HEK293 (cell line): ENCODE measurements around the gene RNF222.
"Not testable (repeated sequence)": the region's sequence is repeated elsewhere in the genome, so short reads cannot be mapped to it uniquely, and the experiment has no call there.

Experiments
- CTCF ChIA-PET: fragments of 350-600 bp; formaldehyde crosslinking; extraction: SDS; loops from one replicate; lab custom pipeline; 2021; ENCODE audit warnings: antibody characterized with exemption; lab: Yijun Ruan, JAX
- POLR2A ChIA-PET: fragments of 300-600 bp; formaldehyde crosslinking; extraction: SDS; loops from one replicate; lab custom pipeline; 2020; ENCODE audit warnings: antibody characterized with exemption, inconsistent platforms; lab: Yijun Ruan, JAX
- H3K27ac ChIP-seq: fragments of 200-500 bp; sonication (Bioruptor generic); 2 replicates; pipeline ENCODE4 v1.5.1; 2014; ENCODE audit warnings: low read depth, low read length, control low read depth, inconsistent platforms; ENCODE audit errors: extremely low read depth
- H3K36me3 ChIP-seq, 2 experiments: fragments of 200-500 bp in 1 of 2; sonication (Bioruptor generic) in 1 of 2; 1 replicate in 1 of 2; 2 replicates in 1 of 2; pipeline ENCODE4 v1.5.1; 2014 to 2017; ENCODE audit warnings: inconsistent platforms in 2 of 2, low read length in 2 of 2; ENCODE audit not compliant: control insufficient read depth in 2 of 2, insufficient read depth in 1 of 2
- H3K4me1 ChIP-seq: fragments of 200-500 bp; sonication (Bioruptor generic); 2 replicates; pipeline ENCODE4 v1.5.1; 2014; ENCODE audit warnings: mild to moderate bottlenecking, low read length, inconsistent platforms; ENCODE audit not compliant: control insufficient read depth, insufficient read depth
- H3K4me3 ChIP-seq: 2 replicates; pipeline ENCODE4 v1.5.1; 2011; ENCODE audit warnings: low read depth, mild to moderate bottlenecking, control low read depth, low read length, moderate library complexity
- H3K9me3 ChIP-seq: fragments of 200-500 bp; sonication (Bioruptor generic); 2 replicates; pipeline ENCODE4 v1.5.1; 2014; ENCODE audit warnings: low read depth, low read length, inconsistent platforms; ENCODE audit not compliant: control insufficient read depth, insufficient read depth
- FEZF1 ChIP-seq: fragments of 450-650 bp; formaldehyde crosslinking; IDR thresholded peaks from 2 replicates; pipeline ENCODE4 v1.5.1; 2016; ENCODE audit warnings: missing biosample characterization, missing genetic modification characterization
- GLIS2 ChIP-seq: fragments of 450-650 bp; formaldehyde crosslinking; IDR thresholded peaks from 2 replicates; pipeline ENCODE4 v1.5.1; 2016; ENCODE audit warnings: missing biosample characterization, missing genetic modification characterization
- KLF9 ChIP-seq: fragments of 450-650 bp; formaldehyde crosslinking; IDR thresholded peaks from 2 replicates; pipeline ENCODE4 v1.5.1; 2016; ENCODE audit warnings: missing biosample characterization, missing genetic modification characterization, low read depth
- SP3 ChIP-seq: fragments of 450-650 bp; formaldehyde crosslinking; IDR thresholded peaks from 2 replicates; pipeline ENCODE4 v1.5.1; 2016; ENCODE audit warnings: missing biosample characterization, missing genetic modification characterization
- YY2 ChIP-seq: fragments of 450-650 bp; formaldehyde crosslinking; IDR thresholded peaks from 2 replicates; pipeline ENCODE4 v1.5.1; 2016; ENCODE audit warnings: missing biosample characterization, missing genetic modification characterization
- ZBTB7A ChIP-seq: fragments of 450-650 bp; formaldehyde crosslinking; IDR thresholded peaks from 2 replicates; pipeline ENCODE4 v1.5.1; 2016; ENCODE audit warnings: low read depth, missing biosample characterization, missing genetic modification characterization
- ZFP3 ChIP-seq: fragments of 450-650 bp; formaldehyde crosslinking; IDR thresholded peaks from 2 replicates; pipeline ENCODE4 v1.5.1; 2016; ENCODE audit warnings: low read depth, missing biosample characterization, missing genetic modification characterization
- ZFP37 ChIP-seq: fragments of 450-650 bp; formaldehyde crosslinking; IDR thresholded peaks from 2 replicates; pipeline ENCODE4 v1.5.1; 2016; ENCODE audit warnings: missing biosample characterization, missing genetic modification characterization
- ZNF132 ChIP-seq: fragments of 450-650 bp; formaldehyde crosslinking; IDR thresholded peaks from 2 replicates; pipeline ENCODE4 v1.5.1; 2017; ENCODE audit warnings: missing biosample characterization, missing genetic modification characterization, borderline replicate concordance
- ZNF138 ChIP-seq: fragments of 450-650 bp; formaldehyde crosslinking; IDR thresholded peaks from 2 replicates; pipeline ENCODE4 v1.5.1; 2016; ENCODE audit warnings: missing biosample characterization, missing genetic modification characterization, borderline replicate concordance
- ZNF146 ChIP-seq: fragments of 450-650 bp; formaldehyde crosslinking; IDR thresholded peaks from 2 replicates; pipeline ENCODE4 v1.5.1; 2016; ENCODE audit warnings: missing biosample characterization, missing genetic modification characterization
- ZNF221 ChIP-seq: fragments of 450-650 bp; formaldehyde crosslinking; IDR thresholded peaks from 2 replicates; pipeline ENCODE4 v1.5.1; 2017; ENCODE audit warnings: missing biosample characterization, missing genetic modification characterization, borderline replicate concordance
- ZNF248 ChIP-seq: fragments of 450-650 bp; formaldehyde crosslinking; IDR thresholded peaks from 2 replicates; pipeline ENCODE4 v1.5.1; 2017; ENCODE audit warnings: missing biosample characterization, missing genetic modification characterization
- ZNF341 ChIP-seq: fragments of 450-650 bp; formaldehyde crosslinking; IDR thresholded peaks from 2 replicates; pipeline ENCODE4; 2016; ENCODE audit warnings: low read depth, missing biosample characterization, missing genetic modification characterization
- ZNF354C ChIP-seq: fragments of 450-650 bp; formaldehyde crosslinking; IDR thresholded peaks from 2 replicates; pipeline ENCODE4 v1.5.1; 2016; ENCODE audit warnings: missing biosample characterization, missing genetic modification characterization, low read depth, borderline replicate concordance
- ZNF391 ChIP-seq: fragments of 450-650 bp; formaldehyde crosslinking; IDR thresholded peaks from 2 replicates; pipeline ENCODE4 v1.5.1; 2016; ENCODE audit warnings: low read depth, missing biosample characterization, missing genetic modification characterization, borderline replicate concordance
- ZNF48 ChIP-seq: fragments of 450-650 bp; formaldehyde crosslinking; IDR thresholded peaks from 2 replicates; pipeline ENCODE4 v1.5.1; 2016; ENCODE audit warnings: missing biosample characterization, missing genetic modification characterization
- ZNF501 ChIP-seq: fragments of 450-650 bp; formaldehyde crosslinking; IDR thresholded peaks from 2 replicates; pipeline ENCODE4 v1.5.1; 2016; ENCODE audit warnings: missing biosample characterization, missing genetic modification characterization
- ZNF510 ChIP-seq: fragments of 450-650 bp; formaldehyde crosslinking; IDR thresholded peaks from 2 replicates; pipeline ENCODE4 v1.5.1; 2018; ENCODE audit warnings: mild to moderate bottlenecking, missing genetic modification characterization, missing biosample characterization; ENCODE audit not compliant: insufficient replicate concordance
- ZNF514 ChIP-seq: fragments of 450-650 bp; formaldehyde crosslinking; IDR thresholded peaks from 2 replicates; pipeline ENCODE4 v1.5.1; 2016; ENCODE audit warnings: missing biosample characterization, missing genetic modification characterization
- ZNF549 ChIP-seq: fragments of 450-650 bp; IDR thresholded peaks from 2 replicates; pipeline ENCODE4 v1.5.1; 2018; ENCODE audit warnings: missing biosample characterization, missing genetic modification characterization, mild to moderate bottlenecking, inconsistent platforms, moderate library complexity
- ZNF560 ChIP-seq: fragments of 450-650 bp; formaldehyde crosslinking; IDR thresholded peaks from 2 replicates; pipeline ENCODE4 v1.5.1; 2017; ENCODE audit warnings: missing biosample characterization, missing genetic modification characterization, borderline replicate concordance
- ZNF580 ChIP-seq: fragments of 450-650 bp; formaldehyde crosslinking; IDR thresholded peaks from 2 replicates; pipeline ENCODE4 v1.5.1; 2016; ENCODE audit warnings: missing biosample characterization, missing genetic modification characterization
- ZNF585B ChIP-seq: fragments of 450-650 bp; formaldehyde crosslinking; IDR thresholded peaks from 2 replicates; pipeline ENCODE4 v1.5.1; 2016; ENCODE audit warnings: missing biosample characterization, missing genetic modification characterization
- ZNF701 ChIP-seq: fragments of 450-650 bp; formaldehyde crosslinking; IDR thresholded peaks from 2 replicates; pipeline ENCODE4 v1.5.1; 2016; ENCODE audit warnings: missing biosample characterization, missing genetic modification characterization
- ZNF707 ChIP-seq: fragments of 450-650 bp; formaldehyde crosslinking; IDR thresholded peaks from 2 replicates; pipeline ENCODE4 v1.5.1; 2016; ENCODE audit warnings: missing biosample characterization, missing genetic modification characterization
- ZNF792 ChIP-seq: fragments of 450-650 bp; formaldehyde crosslinking; IDR thresholded peaks from 2 replicates; pipeline ENCODE4 v1.5.1; 2016; ENCODE audit warnings: missing biosample characterization, missing genetic modification characterization
- TF ChIP-seq, protein P1 (sequence below): fragments of 450-650 bp; formaldehyde crosslinking; IDR thresholded peaks from 2 replicates; pipeline ENCODE4; 2016; ENCODE audit warnings: missing biosample characterization, missing genetic modification characterization

RNF222 gene

GRCh38 chr17:8354236-8354635 lies 43.4 kb downstream of the RNF222 start (continued):
- TF ChIP-seq ZNF501 (tag by site-specific recombination) (no peak), ZNF221 (tag by site-specific recombination) (no peak), GLIS2 (tag by site-specific recombination) (no peak), ZNF707 (tag by site-specific recombination) (no peak), ZNF701 (tag by site-specific recombination) (no peak)
- TF ChIP-seq, protein P1, sequence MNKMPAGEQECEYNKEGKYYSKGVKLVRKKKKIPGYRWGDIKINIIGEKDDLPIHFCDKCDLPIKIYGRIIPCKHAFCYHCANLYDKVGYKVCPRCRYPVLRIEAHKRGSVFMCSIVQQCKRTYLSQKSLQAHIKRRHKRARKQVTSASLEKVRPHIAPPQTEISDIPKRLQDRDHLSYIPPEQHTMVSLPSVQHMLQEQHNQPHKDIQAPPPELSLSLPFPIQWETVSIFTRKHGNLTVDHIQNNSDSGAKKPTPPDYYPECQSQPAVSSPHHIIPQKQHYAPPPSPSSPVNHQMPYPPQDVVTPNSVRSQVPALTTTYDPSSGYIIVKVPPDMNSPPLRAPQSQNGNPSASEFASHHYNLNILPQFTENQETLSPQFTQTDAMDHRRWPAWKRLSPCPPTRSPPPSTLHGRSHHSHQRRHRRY (tag by site-specific recombination): no peak

DNA sequence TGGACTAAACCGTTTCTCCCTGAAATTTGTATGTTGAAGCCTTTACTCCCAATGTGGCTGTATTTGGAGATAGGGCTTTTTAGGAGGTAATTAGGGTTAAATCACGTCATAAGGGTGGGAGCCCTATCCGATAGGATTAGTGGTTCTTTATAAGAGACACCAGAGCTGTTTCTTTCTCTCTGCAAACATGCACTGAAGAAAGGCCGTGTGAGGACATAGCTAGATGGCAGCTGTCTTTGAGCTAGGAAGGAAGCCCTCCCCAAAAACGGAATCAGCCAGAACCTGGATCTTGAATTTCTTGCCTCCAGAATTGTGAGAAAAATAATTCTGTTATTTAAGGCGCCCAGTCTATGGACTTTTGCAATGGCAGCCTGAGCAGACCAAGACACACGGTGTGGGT lies 43.9 kb downstream of the RNF222 start:
- H3K4me3 ChIP-seq: no peak overlapping the region
- no peaks in the 10 kb centered on the region for H3K9me3 ChIP-seq
- no peaks in the 10 kb centered on the region for H3K36me3 ChIP-seq
- POLR2A ChIA-PET: no interaction called here
- TF ChIP-seq ZNF792 (tag by site-specific recombination) (no peak), ZNF560 (tag by site-specific recombination) (no peak), ZNF391 (tag by site-specific recombination) (no peak), ZNF132 (tag by site-specific recombination) (no peak), ZNF514 (no peak), ZNF354C (no peak), ZNF585B (tag by site-specific recombination) (no peak), ZNF48 (tag by site-specific recombination) (no peak), ZNF138 (no peak), KLF9 (tag by site-specific recombination) (no peak)
- no peaks in the 10 kb centered on the region for H3K4me1 ChIP-seq
- no peak overlapping the region for H3K27ac ChIP-seq
- CTCF ChIA-PET: no interaction called here

- Histone ChIP-seq H3K4me3 (no peak overlapping the region), H3K4me1 (no peaks in the 10 kb centered on the region), H3K9me3 (no peaks in the 10 kb centered on the region), H3K27ac (no peak overlapping the region), H3K36me3 (no peaks in the 10 kb centered on the region)
- ChIA-PET POLR2A (interaction anchor here (0.6 kb wide), 1 partner anchor 34 kb away, joined by 3 read pairs; no protein-coding TSS in a partner anchor), CTCF (no interaction called here)
- no peak for TF ChIP-seq ZFP37 (tag by site-specific recombination)
- no peak for TF ChIP-seq ZBTB7A (tag by site-specific recombination)
- TF ChIP-seq GLIS2 (tag by site-specific recombination): no peak
- TF ChIP-seq ZNF341 (tag by site-specific recombination): no peak
- no peak for TF ChIP-seq SP3
- TF ChIP-seq ZFP3: no peak
- TF ChIP-seq ZNF146 (tag by site-specific recombination): no peak
- no peak for TF ChIP-seq ZNF248 (tag by site-specific recombination)
- no peak for TF ChIP-seq ZNF510
- TF ChIP-seq ZNF549 (tag by site-specific recombination): no peak
- no peak for TF ChIP-seq ZNF580
- no peak for TF ChIP-seq KLF9 (tag by site-specific recombination)
- TF ChIP-seq YY2 (tag by site-specific recombination): no peak
- TF ChIP-seq FEZF1 (tag by site-specific recombination): no peak
These were observed 47.3 kb downstream of the RNF222 start for GRCh38 chr17:8350339-8350738.

GRCh38 chr17:8347001-8347400 lies 50.6 kb downstream of the RNF222 start:
- H3K9me3 ChIP-seq, H3K27ac ChIP-seq, H3K4me1 ChIP-seq, POLR2A ChIA-PET, H3K4me3 ChIP-seq, H3K36me3 ChIP-seq: not testable (repeated sequence)
- CTCF ChIA-PET: interaction anchor here (0.6 to 1.3 kb wide), 2 partner anchors 11 to 29 kb away, joined by 3 to 4 read pairs; partner anchors contain the start of gene KRABD2
